ENCODE measurements around the gene GSX1. TPM values are rescaled to one million over a fixed set of nuclear protein-coding genes. Genes with fewer than 3 reads are reported as not detected.
"Not testable (repeated sequence)": the region's sequence is repeated elsewhere in the genome, so short reads cannot be mapped to it uniquely, and the experiment has no call there.

Gene GSX1
- total RNA-seq, 6 experiments from 2014 or later, result not detected

DNA sequence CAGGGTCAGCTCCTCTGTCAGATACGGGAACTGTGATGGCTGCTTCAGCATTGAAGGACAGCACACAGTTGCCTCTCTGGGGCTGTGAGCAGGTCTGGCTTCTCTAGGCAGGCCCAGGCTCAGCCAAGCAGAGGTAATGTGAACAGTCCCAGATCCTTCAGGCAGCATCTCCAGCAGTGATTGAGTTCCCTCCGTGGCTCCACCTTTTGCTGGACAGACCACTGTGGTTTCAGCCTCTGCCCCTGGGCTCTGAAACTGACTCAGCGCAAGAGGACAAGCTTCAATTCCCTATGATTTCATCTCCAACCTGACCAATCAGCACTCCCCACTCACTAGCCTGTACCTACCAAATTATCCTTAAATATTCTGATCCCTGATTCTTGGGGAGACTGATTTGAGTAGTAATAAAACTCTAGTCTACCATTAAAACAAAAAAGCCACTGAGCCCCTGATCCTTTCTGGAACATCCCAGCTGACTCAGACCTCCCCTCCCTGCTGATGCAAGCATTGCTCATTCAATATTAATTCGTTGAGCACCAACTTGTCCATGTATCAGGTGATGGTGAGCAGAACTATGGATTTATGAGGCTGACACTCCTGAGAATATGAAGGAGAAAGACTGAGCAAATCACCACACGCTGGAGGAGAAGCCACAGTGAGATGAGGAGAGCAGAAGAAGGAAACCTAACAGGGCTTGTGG, 16.7 kb downstream of the GSX1 start:
- no peak overlapping the region for H3K27ac ChIP-seq
- H3K4me1 ChIP-seq, result no peaks in the 10 kb centered on the region
- no peaks in the 10 kb centered on the region for H3K27me3 ChIP-seq
- no peaks in the 10 kb centered on the region for H3K9me3 ChIP-seq
- 49% methylated on average over 4 of the region's 5 CpGs for whole genome bisulfite sequencing (ENCODE audit: insufficient coverage, low coverage, low lambda C conversion rate, missing lambda C conversion rate)
- TF ChIP-seq, protein P1, sequence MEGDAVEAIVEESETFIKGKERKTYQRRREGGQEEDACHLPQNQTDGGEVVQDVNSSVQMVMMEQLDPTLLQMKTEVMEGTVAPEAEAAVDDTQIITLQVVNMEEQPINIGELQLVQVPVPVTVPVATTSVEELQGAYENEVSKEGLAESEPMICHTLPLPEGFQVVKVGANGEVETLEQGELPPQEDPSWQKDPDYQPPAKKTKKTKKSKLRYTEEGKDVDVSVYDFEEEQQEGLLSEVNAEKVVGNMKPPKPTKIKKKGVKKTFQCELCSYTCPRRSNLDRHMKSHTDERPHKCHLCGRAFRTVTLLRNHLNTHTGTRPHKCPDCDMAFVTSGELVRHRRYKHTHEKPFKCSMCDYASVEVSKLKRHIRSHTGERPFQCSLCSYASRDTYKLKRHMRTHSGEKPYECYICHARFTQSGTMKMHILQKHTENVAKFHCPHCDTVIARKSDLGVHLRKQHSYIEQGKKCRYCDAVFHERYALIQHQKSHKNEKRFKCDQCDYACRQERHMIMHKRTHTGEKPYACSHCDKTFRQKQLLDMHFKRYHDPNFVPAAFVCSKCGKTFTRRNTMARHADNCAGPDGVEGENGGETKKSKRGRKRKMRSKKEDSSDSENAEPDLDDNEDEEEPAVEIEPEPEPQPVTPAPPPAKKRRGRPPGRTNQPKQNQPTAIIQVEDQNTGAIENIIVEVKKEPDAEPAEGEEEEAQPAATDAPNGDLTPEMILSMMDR (IDR thresholded peaks at IDR 0.05), result no peak
- TF ChIP-seq POLR2A (IDR thresholded peaks at IDR 0.05), result no peak
- H3K36me3 ChIP-seq, result no peaks in the 10 kb centered on the region
- DNase-seq (no peak), ATAC-seq (no peak)
- intact Hi-C loops (cut with DNase I), result no loop called here
- H3K4me3 ChIP-seq, result no peak overlapping the region

GRCh38 chr13:27810009-27810408, 17.7 kb downstream of the GSX1 start:
- intact Hi-C loops (cut with DNase I), result no loop called here
- Histone ChIP-seq H3K4me1 (no peaks in the 10 kb centered on the region), H3K9me3 (no peaks in the 10 kb centered on the region), H3K27me3 (no peaks in the 10 kb centered on the region), H3K36me3 (no peaks in the 10 kb centered on the region), H3K27ac (no peak overlapping the region), H3K4me3 (no peak overlapping the region)
- no peak for TF ChIP-seq POLR2A (IDR thresholded peaks at IDR 0.05)
- TF ChIP-seq, protein P1 (IDR thresholded peaks at IDR 0.05), result no peak
- WGBS (ENCODE audit: insufficient coverage, low coverage, low lambda C conversion rate, missing lambda C conversion rate), result 33% methylated on average over 6 of the region's 7 CpGs
- ATAC-seq (no peak), DNase-seq (no peak)

GRCh38 chr13:27810461-27810860, 18.2 kb downstream of the GSX1 start:
- DNase-seq (no peak), ATAC-seq (no peak)
- Histone ChIP-seq H3K27me3 (no peaks in the 10 kb centered on the region), H3K4me1 (no peaks in the 10 kb centered on the region), H3K36me3 (no peaks in the 10 kb centered on the region), H3K9me3 (no peaks in the 10 kb centered on the region), H3K27ac (no peak overlapping the region), H3K4me3 (no peak overlapping the region)
- intact Hi-C loops (cut with DNase I), result no loop called here
- TF ChIP-seq, protein P1 (IDR thresholded peaks at IDR 0.05), result no peak
- TF ChIP-seq POLR2A (IDR thresholded peaks at IDR 0.05), result no peak
- WGBS (ENCODE audit: insufficient coverage, low coverage, low lambda C conversion rate, missing lambda C conversion rate), result 20% methylated on average over 1 of the region's 2 CpGs

GRCh38 chr13:27813826-27814225, 21.5 kb downstream of the GSX1 start:
- no peaks in the 10 kb centered on the region for H3K36me3 ChIP-seq
- WGBS (ENCODE audit: insufficient coverage, low coverage, low lambda C conversion rate, missing lambda C conversion rate), result 57% methylated on average over 5 of the region's 9 CpGs
- TF ChIP-seq, protein P1 (IDR thresholded peaks at IDR 0.05), result no peak
- no peak for TF ChIP-seq POLR2A (IDR thresholded peaks at IDR 0.05)
- no peak overlapping the region for H3K4me3 ChIP-seq
- no peak for ATAC-seq
- H3K27me3 ChIP-seq, result no peaks in the 10 kb centered on the region
- no peak overlapping the region for H3K27ac ChIP-seq
- H3K4me1 ChIP-seq, result no peaks in the 10 kb centered on the region
- intact Hi-C loops (cut with DNase I), result no loop called here
- H3K9me3 ChIP-seq, result no peaks in the 10 kb centered on the region
- DNase-seq, result no peak

- H3K4me3 ChIP-seq; intact Hi-C loops (cut with DNase I); H3K36me3 ChIP-seq; H3K9me3 ChIP-seq; ATAC-seq; H3K27ac ChIP-seq; H3K4me1 ChIP-seq; DNase-seq: not testable (repeated sequence)
- 91% methylated on average over 1 of the region's 2 CpGs for WGBS (ENCODE audit: insufficient coverage, low coverage, low lambda C conversion rate, missing lambda C conversion rate)
- H3K27me3 ChIP-seq, result peaks cover 4 to 28% of the 10 kb centered on the region in 2 donors
These were observed 25.5 kb downstream of the GSX1 start for GRCh38 chr13:27817832-27818231.

Measured in right lobe of liver (tissue), 6 donors.